GM12878 (cell line): ENCODE measurements around the gene ZNF512. TPM values are rescaled to one million over a fixed set of nuclear protein-coding genes. Genes with fewer than 3 reads are reported as not detected.

Source experiments
- ATAC-seq: fragments of 200-7000 bp; cut with Tn5 transposase; 3 replicates; pipeline ENCODE4 v1.9.1; 2020; ENCODE audit warnings: mild to moderate bottlenecking, moderate library complexity
- BruUV-seq: library from RNA; stranded (reverse); fragments of 400-500 nt; replicated peaks from 2 replicates; lab custom pipeline; 2021; lab: Mats Ljungman, UMichigan
- CTCF ChIA-PET: fragments of 300-600 bp; sonication (Branson Sonifier 250); formaldehyde crosslinking; extraction: SDS; loops from one replicate; lab custom pipeline; 2021; ENCODE audit warnings: inconsistent platforms; lab: Yijun Ruan, JAX
- POLR2A ChIA-PET: fragments of 350-600 bp; formaldehyde crosslinking; extraction: SDS; loops from one replicate; lab custom pipeline; 2021; ENCODE audit warnings: inconsistent platforms; lab: Charles Lee
- RAD21 ChIA-PET: fragments of 300-600 bp; sonication (Branson Sonifier 250); formaldehyde crosslinking; loops from one replicate; lab custom pipeline; 2023; ENCODE audit warnings: antibody characterized with exemption; ENCODE audit not compliant: unreplicated experiment; lab: Charles Lee
- SMC1A ChIA-PET: fragments of 300-600 bp; sonication (Branson Sonifier 250); formaldehyde crosslinking; loops from one replicate; lab custom pipeline; 2023; ENCODE audit not compliant: unreplicated experiment, uncharacterized antibody; lab: Charles Lee
- DNase-seq: peaks from one replicate; pipeline ENCODE4 v3.0.0-alpha.2; 2011; ENCODE audit warnings: low read depth, low spot score
- FAIRE-seq: peaks from 3 replicates; lab custom pipeline; 2011; peaks lifted over from hg19 to GRCh38; lab: Jason Lieb, UNC
- H2AFZ ChIP-seq: 2 replicates; pipeline ENCODE4 v1.6.0; 2011; ENCODE audit warnings: low read depth, low read length, control low read depth; ENCODE audit not compliant: control insufficient read depth
- H3K27ac ChIP-seq: 2 replicates; pipeline ENCODE4 v1.5.1; 2011; ENCODE audit warnings: control low read depth; ENCODE audit not compliant: control insufficient read depth, insufficient read depth
- H3K27me3 ChIP-seq, 2 experiments: replicated peaks in 1 of 2; 2 replicates each; pipeline versions ENCODE4 v1.6.0 to v1.6.1; 2011; ENCODE audit warnings: low read length in 1 of 2; ENCODE audit not compliant: control insufficient read depth in 2 of 2, insufficient read depth in 2 of 2
- H3K36me3 ChIP-seq, 2 experiments: 2 replicates each; pipeline ENCODE4 v1.5.1; 2011; ENCODE audit warnings: low read length in 1 of 2; ENCODE audit not compliant: control insufficient read depth in 2 of 2, insufficient read depth in 2 of 2
- H3K4me1 ChIP-seq: 2 replicates; pipeline ENCODE4 v1.6.1; 2011; ENCODE audit warnings: mild to moderate bottlenecking, low read length, moderate library complexity, mixed read lengths; ENCODE audit not compliant: control insufficient read depth, insufficient read depth
- H3K4me2 ChIP-seq: 2 replicates; pipeline ENCODE4 v1.6.0; 2011; ENCODE audit warnings: control low read depth; ENCODE audit not compliant: control insufficient read depth, insufficient read depth
- H3K4me3 ChIP-seq: fragments of 200-600 bp; sonication (generic); 2 replicates; pipeline ENCODE4 v1.5.1; 2016
- H3K79me2 ChIP-seq: 2 replicates; pipeline ENCODE4 v1.6.0; 2011; ENCODE audit warnings: low read length; ENCODE audit not compliant: control insufficient read depth, insufficient read depth
- H3K9ac ChIP-seq: 2 replicates; pipeline ENCODE4 v1.8.0; 2011; ENCODE audit warnings: low read length, control low read depth, mixed read lengths; ENCODE audit not compliant: control insufficient read depth, insufficient read depth
- H3K9me3 ChIP-seq: replicated peaks from 3 replicates; pipeline ENCODE4 v1.5.1; 2011; ENCODE audit warnings: mild to moderate bottlenecking, low read length; ENCODE audit not compliant: control insufficient read depth, insufficient read depth
- H4K20me1 ChIP-seq: 2 replicates; pipeline ENCODE4 v1.6.0; 2011; ENCODE audit not compliant: control insufficient read depth, insufficient read depth
- EGR1 ChIP-seq, 2 experiments: IDR thresholded peaks; 1 replicate in 1 of 2; 2 replicates in 1 of 2; pipeline ENCODE4 v1.6.1; 2011 to 2012; ENCODE audit warnings: low read depth in 2 of 2, low read length in 2 of 2, borderline replicate concordance in 1 of 2, mild to moderate bottlenecking in 1 of 2, moderate library complexity in 1 of 2
- RAD21 ChIP-seq: IDR thresholded peaks from 2 replicates; pipeline ENCODE4 v1.6.1; 2011; ENCODE audit warnings: mild to moderate bottlenecking, low read depth, low read length, moderate library complexity; ENCODE audit not compliant: insufficient read depth
- WGBS: methylation state at CpG from one replicate; pipeline ENCODE4 v1.1.6; 2016; ENCODE audit warnings: low lambda C conversion rate; ENCODE audit not compliant: insufficient replicate concordance, insufficient coverage; ENCODE audit errors: missing lambda C conversion rate; 5-methylcytosine and 5-hydroxymethylcytosine counted together
- in situ Hi-C: fragments of 300-500 bp; cut with MboI; formaldehyde crosslinking; loops from 9 replicates; pipeline ENCODE4 v1.14.3; 2018; ENCODE audit warnings: mixed read lengths
- intact Hi-C: fragments of 100-400 bp; cut with micrococcal nuclease; formaldehyde crosslinking; loops from one replicate; pipeline ENCODE4 v1.14.2; 2022; ENCODE audit not compliant: unreplicated experiment
- polyA plus RNA-seq, 11 experiments: library from polyadenylated mRNA; depleted of rRNA in 4 of 11; unstranded in 6 of 11; stranded (reverse) in 5 of 11; fragments of >200 nt; fragmentation: Nextera tagmentation in 4 of 11; fragmentation: Illumina TruSeq in 1 of 11; extraction: Ambion mirVana in 4 of 11; extraction: Trizol in 1 of 11; gene quantifications; 1 replicate in 1 of 11; 2 replicates in 10 of 11; pipeline versions ENCODE4 v1.2.1 to v1.2.3, GENCODE V29; 2011 to 2016; ENCODE audit warnings: inconsistent platforms in 2 of 11, missing spikeins in 2 of 11, low read depth in 1 of 11
- total RNA-seq, 4 experiments: library from RNA; depleted of rRNA in 3 of 4; stranded (reverse); fragments of >200 nt in 3 of 4; fragmentation: Illumina TruSeq in 1 of 4; extraction: Trizol in 1 of 4; gene quantifications; 2 replicates each; pipeline versions ENCODE4 v1.2.1 to v1.2.3, GENCODE V29; 2013 to 2021
- TF ChIP-seq, protein P1 (sequence below): fragments of 450-650 bp; IDR thresholded peaks from 2 replicates; pipeline ENCODE4 v1.6.1; 2016; ENCODE audit warnings: mild to moderate bottlenecking
- TF ChIP-seq, protein P2 (sequence below): IDR thresholded peaks from 2 replicates; pipeline ENCODE4 v1.6.1; 2011; ENCODE audit warnings: borderline replicate concordance, low read depth, mild to moderate bottlenecking, moderate library complexity, mixed read lengths, low read length; ENCODE audit not compliant: insufficient read depth; ENCODE audit errors: extremely low read length

Gene ZNF512
- total and polyA plus RNA-seq, 10 of the 15 experiments (the other 5 are each of a cell fraction or from before 2014, with no cell fraction given): 14.1 to 61.9 (median 31.2) TPM

DNA sequence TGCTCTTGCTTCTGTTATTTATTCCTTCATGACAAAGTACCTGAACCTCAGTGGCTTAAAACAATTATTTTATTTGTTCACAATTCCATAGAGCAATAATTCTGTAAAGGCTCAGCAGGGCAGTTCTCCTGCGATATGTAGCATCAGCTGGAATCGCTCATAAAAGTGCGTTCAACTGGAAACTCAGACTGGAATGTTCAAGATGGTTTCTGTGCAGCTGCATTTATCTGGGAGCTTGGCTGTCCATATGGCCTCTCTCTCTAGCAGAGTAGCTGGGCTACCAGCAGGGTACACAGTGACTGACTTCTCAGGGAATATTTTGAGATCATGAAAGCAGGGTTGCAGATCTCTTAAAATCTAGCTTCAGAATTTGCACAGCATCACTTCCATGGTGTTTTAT is 32.5 kb downstream of the ZNF512 start:
- POLR2A ChIA-PET: no interaction called here
- Histone ChIP-seq H3K27me3 (no peaks in the 10 kb centered on the region), H3K4me2 (no peak overlapping the region), H3K4me1 (no peaks in the 10 kb centered on the region), H3K36me3 (peaks cover 7 to 42% of the 10 kb centered on the region in 2 experiments; a peak in 3 of 4 replicates), H3K9me3 (no peaks in the 10 kb centered on the region), H3K79me2 (no peaks in the 10 kb centered on the region), H2AFZ (no peak overlapping the region), H3K9ac (no peak overlapping the region), H3K27ac (no peak overlapping the region), H4K20me1 (no peaks in the 10 kb centered on the region), H3K4me3 (no peak overlapping the region)
- SMC1A ChIA-PET: no interaction called here
- TF ChIP-seq, protein P1, sequence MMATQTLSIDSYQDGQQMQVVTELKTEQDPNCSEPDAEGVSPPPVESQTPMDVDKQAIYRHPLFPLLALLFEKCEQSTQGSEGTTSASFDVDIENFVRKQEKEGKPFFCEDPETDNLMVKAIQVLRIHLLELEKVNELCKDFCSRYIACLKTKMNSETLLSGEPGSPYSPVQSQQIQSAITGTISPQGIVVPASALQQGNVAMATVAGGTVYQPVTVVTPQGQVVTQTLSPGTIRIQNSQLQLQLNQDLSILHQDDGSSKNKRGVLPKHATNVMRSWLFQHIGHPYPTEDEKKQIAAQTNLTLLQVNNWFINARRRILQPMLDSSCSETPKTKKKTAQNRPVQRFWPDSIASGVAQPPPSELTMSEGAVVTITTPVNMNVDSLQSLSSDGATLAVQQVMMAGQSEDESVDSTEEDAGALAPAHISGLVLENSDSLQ: no peak
- TF ChIP-seq, protein P2, sequence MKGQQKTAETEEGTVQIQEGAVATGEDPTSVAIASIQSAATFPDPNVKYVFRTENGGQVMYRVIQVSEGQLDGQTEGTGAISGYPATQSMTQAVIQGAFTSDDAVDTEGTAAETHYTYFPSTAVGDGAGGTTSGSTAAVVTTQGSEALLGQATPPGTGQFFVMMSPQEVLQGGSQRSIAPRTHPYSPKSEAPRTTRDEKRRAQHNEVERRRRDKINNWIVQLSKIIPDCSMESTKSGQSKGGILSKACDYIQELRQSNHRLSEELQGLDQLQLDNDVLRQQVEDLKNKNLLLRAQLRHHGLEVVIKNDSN: no peak
- no peak for TF ChIP-seq RAD21
- no peak for DNase-seq
- 94% methylated on average over 3 of the region's 3 CpGs for WGBS
- ATAC-seq: no peak
- no peak for FAIRE-seq
- no TSS peak for BruUV-seq
- CTCF ChIA-PET: interaction anchor here (1.3 kb wide), 1 partner anchor 67 kb away, joined by 3 read pairs; no protein-coding TSS in a partner anchor
- in situ Hi-C loops: no loop called here
- RAD21 ChIA-PET: no interaction called here
- intact Hi-C loops: no loop called here

DNA sequence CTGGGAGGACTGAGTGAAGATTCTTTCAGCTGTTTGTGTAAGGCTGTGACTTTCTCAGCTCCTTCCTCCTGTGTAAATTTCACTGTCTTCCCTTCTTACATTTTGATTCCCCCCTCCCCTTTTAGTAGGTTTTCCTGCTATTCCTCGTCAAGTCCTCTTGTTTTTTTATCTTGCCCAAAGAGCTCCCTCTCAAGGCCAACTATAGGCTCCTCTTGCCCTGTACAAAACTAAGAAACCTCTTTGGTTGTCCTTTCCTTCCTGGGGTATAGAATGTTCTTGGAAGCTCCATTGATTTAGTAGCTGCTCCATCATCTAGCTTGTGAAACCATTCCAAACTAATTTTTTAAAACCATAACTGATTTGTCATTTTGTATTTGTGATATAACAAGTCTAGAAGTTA is 38.7 kb downstream of the ZNF512 start:
- peaks cover 6 to 39% of the 10 kb centered on the region in 2 experiments; a peak in 3 of 4 replicates for H3K36me3 ChIP-seq
- SMC1A ChIA-PET: interaction anchor here (1.3 kb wide), 1 partner anchor 55 kb away, joined by 3 read pairs; no protein-coding TSS in a partner anchor
- TF ChIP-seq EGR1 (IDR thresholded peaks at IDR 0.05; ENCODE audit: borderline replicate concordance in 1 of 2, low read depth in 2 of 2, low read length in 2 of 2): no peak
- TF ChIP-seq, all 136 proteins: peak for 0
- ATAC-seq: no peak
- 100% methylated on average over 1 of the region's 1 CpG for WGBS
- Histone ChIP-seq H3K27me3 (no peaks in the 10 kb centered on the region), H3K27ac (no peak overlapping the region), H3K9me3 (no peaks in the 10 kb centered on the region), H3K4me1 (no peaks in the 10 kb centered on the region; the same call in 1 of the 2 replicates), H3K9ac (no peak overlapping the region), H2AFZ (no peak overlapping the region), H3K4me2 (no peak overlapping the region), H3K4me3 (no peak overlapping the region), H3K79me2 (no peaks in the 10 kb centered on the region), H4K20me1 (no peaks in the 10 kb centered on the region)
- ChIA-PET POLR2A (interaction anchor here (1.2 kb wide), 1 partner anchor 36 kb away, joined by 3 read pairs; no protein-coding TSS in a partner anchor), CTCF (interaction anchor here (0.7 kb wide), 1 partner anchor 62 kb away, joined by 4 read pairs; no protein-coding TSS in a partner anchor), RAD21 (no interaction called here)
- intact Hi-C loops: no loop called here
- FAIRE-seq: no peak
- no TSS peak for BruUV-seq
- in situ Hi-C loops: no loop called here
- DNase-seq: no peak
